ENCODE data around the gene SERTAD3. TPM values are rescaled to one million over a fixed set of nuclear protein-coding genes. Genes with fewer than 3 reads are reported as not detected.
"Not testable (repeated sequence)": the region's sequence is repeated elsewhere in the genome, so short reads cannot be mapped to it uniquely, and the experiment has no call there.

SERTAD3 gene
- total RNA-seq, 1 donor from 2014 or later: 33.7 TPM

DNA sequence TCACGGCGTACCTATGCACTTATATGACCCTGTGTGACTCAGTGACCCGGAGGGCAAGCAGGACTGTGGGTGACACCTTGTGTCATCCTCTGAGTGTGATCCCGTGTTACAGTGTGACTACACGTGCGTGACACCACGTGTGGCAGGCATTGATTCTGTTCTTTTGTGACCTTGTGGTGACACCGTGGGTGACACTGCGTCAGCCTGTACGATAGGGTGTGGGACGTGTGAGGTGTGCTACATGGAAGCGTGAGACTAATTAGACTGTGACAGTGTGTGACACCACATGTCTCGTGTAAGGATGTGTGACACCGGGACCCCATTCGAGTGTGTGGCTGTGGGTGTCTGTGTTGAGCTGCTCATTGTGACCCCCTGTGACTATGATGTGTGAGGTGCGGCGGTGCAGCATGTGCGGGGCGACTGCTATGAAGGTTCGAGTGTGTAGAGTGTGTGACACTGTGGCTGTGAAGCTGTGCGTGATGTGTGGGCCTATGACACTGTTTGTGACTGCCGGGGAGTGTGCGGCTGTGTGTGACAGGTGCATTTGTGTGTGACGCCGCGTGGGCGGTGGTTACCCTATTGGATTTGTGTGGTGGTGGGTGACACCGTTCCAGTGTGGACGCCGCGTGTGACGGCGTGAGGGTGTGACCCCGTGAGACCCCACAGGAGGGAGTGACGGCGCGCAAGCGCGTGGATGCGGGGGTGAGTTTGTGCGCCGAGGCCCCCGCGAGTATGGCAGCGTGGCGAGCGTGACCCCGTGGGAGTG is 22.3 kb upstream of the SERTAD3 start:
- Mint-ChIP-seq H3K4me3 (peak overlapping the region; percentile 88), H3K9me3 (no peaks in the 10 kb centered on the region), H3K4me1 (ENCODE audit: unreplicated experiment) (peaks cover 13% of the 10 kb centered on the region), H3K27me3 (peaks cover 30% of the 10 kb centered on the region), H3K36me3 (peaks cover 5% of the 10 kb centered on the region), H3K27ac (peak overlapping the region; percentile 90)
- TF ChIP-seq, protein P1, sequence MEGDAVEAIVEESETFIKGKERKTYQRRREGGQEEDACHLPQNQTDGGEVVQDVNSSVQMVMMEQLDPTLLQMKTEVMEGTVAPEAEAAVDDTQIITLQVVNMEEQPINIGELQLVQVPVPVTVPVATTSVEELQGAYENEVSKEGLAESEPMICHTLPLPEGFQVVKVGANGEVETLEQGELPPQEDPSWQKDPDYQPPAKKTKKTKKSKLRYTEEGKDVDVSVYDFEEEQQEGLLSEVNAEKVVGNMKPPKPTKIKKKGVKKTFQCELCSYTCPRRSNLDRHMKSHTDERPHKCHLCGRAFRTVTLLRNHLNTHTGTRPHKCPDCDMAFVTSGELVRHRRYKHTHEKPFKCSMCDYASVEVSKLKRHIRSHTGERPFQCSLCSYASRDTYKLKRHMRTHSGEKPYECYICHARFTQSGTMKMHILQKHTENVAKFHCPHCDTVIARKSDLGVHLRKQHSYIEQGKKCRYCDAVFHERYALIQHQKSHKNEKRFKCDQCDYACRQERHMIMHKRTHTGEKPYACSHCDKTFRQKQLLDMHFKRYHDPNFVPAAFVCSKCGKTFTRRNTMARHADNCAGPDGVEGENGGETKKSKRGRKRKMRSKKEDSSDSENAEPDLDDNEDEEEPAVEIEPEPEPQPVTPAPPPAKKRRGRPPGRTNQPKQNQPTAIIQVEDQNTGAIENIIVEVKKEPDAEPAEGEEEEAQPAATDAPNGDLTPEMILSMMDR (conservative IDR thresholded peaks at IDR 0.05): no peak
- DNase-seq (ENCODE audit: extremely low spot score, unreplicated experiment): no peak

DNA sequence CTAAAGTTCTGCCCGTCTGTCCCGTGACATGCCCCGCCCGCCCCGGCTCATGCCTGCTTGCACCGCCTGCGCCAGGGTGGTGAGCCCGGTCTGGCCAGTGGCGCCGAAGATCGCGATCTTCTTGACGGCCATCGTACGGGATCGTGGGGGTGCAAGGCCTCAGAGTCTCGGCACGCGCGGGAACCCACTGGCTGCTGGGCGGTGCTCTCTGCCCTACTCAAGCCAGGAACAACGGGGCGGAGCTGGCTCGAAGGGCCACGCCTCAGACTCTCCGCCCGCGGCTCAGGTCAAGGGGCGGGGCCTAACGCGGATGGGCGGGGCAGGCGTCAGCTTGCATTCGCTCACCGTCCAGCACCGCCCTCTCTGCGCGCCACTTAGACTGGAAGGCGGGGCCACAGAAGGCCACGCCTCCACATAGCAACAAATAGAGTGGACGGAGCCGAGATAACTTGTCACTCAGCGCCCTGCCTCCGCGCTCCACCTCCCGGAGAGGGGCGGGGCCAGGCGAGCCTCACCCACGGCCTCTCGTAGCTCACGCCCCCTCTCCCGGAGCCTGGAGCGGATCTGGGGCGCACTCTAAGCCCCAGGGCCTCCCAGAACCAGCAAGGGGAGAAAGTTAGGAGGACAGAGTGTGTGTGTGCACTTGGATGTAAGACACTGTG is 21.6 kb upstream of the SERTAD3 start, which contains the start of gene BLVRB:
TSS of gene BLVRB (minus strand) at position 189 of the 662 bp plus-strand sequence. CDS start at position 132, 57 bp downstream.
- DNase-seq (ENCODE audit: extremely low spot score, unreplicated experiment): peak; percentile 99
- Mint-ChIP-seq H3K4me3 (peak within 1 kb of the TSS; percentile 88), H3K27ac (peak within 1 kb of the TSS; percentile 90), H3K27me3 (peaks cover 30% of the 10 kb centered on the region), H3K36me3 (peaks cover 5% of the 10 kb centered on the region), H3K4me1 (ENCODE audit: unreplicated experiment) (peaks cover 13% of the 10 kb centered on the region), H3K9me3 (no peaks in the 10 kb centered on the region)
- TF ChIP-seq, protein P1 (conservative IDR thresholded peaks at IDR 0.05): no peak

DNA sequence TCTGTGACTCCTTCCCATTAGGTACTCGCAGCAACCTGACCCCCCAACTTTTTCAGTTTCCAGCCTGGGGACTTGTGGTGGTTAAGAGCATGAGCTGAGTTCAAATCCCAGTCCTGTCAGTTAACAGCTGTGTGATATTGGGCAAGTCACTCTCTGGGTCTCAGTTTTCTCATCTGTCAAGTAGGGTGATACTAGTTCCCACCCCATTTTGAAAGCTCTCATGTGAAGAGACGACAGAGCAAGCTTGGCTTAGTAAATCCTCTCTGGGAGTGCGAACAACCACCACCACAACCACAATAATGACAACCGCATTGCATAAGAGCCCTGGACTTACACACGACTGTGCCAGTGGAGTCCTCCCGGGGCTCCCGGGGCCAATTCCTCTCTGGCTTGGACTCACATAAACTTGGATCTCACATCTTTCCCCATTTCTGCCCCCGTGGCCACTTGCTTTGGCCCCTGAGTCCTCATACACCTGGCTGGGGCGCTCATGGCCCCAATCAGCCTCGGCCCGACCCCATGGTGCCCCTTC is 21.0 kb upstream of the SERTAD3 start:
- no peak for DNase-seq (ENCODE audit: extremely low spot score, unreplicated experiment)
- H3K36me3 Mint-ChIP-seq: peaks cover 5% of the 10 kb centered on the region
- TF ChIP-seq, protein P1 (conservative IDR thresholded peaks at IDR 0.05): no peak
- H3K9me3 Mint-ChIP-seq: no peaks in the 10 kb centered on the region
- peaks cover 13% of the 10 kb centered on the region for H3K4me1 Mint-ChIP-seq (ENCODE audit: unreplicated experiment)
- peak overlapping the region; percentile 88 for H3K4me3 Mint-ChIP-seq
- H3K27me3 Mint-ChIP-seq: peaks cover 30% of the 10 kb centered on the region
- H3K27ac Mint-ChIP-seq: peak overlapping the region; percentile 90

DNA sequence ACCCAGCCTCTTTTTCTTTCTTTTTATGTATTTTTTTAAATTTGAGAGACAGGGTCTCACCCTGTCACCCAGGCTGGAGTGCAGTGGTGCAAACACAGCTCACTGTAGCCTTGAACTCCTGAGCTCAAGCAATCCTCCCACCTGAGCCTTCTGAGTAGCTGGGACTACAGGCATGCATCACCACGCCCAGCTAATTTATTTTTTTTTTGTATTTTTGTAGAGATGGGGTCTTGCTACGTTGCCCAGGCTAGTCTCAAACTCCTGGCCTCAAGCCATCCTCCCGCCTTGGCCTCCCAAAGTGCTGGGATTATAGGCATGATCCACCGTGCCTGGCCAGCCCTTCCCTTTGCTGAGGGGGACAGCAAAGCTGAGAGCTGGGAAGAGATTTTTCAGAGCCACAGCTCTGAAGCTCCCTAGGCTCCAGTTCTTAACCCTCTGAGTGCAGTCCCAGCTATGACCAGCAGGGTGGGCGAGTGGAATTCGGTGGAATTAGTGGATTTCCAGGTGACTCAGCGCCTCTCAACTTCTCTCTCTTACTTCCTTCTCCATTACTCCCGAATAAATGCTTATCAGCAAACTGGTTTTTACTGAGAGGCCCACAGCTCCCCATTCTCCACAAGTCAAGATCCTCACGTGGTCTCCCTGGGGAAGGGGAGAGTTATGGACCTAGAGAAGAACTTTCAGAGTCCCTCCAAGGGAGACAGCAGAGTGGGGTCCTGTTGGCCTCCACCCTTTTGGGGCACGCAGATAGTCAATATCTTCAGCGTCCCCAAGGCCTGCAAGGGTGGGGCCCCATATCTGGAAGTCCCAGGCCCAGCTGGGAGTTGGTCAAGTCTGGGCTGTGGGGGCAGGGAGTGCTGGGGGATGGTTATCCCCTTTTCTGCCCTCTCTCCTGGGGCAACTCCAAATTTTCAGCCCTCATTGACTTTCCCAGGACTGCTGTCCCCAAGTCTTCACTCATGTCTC is 20.2 kb upstream of the SERTAD3 start:
- Mint-ChIP-seq H3K4me3 (peak overlapping the region; percentile 88), H3K36me3 (peaks cover 5% of the 10 kb centered on the region), H3K27ac (peak overlapping the region; percentile 90), H3K9me3 (no peaks in the 10 kb centered on the region), H3K4me1 (ENCODE audit: unreplicated experiment) (peaks cover 13% of the 10 kb centered on the region), H3K27me3 (peaks cover 30% of the 10 kb centered on the region)
- peak; percentile 89 for DNase-seq (ENCODE audit: extremely low spot score, unreplicated experiment)
- TF ChIP-seq, protein P1 (conservative IDR thresholded peaks at IDR 0.05): peak; percentile 85

DNA sequence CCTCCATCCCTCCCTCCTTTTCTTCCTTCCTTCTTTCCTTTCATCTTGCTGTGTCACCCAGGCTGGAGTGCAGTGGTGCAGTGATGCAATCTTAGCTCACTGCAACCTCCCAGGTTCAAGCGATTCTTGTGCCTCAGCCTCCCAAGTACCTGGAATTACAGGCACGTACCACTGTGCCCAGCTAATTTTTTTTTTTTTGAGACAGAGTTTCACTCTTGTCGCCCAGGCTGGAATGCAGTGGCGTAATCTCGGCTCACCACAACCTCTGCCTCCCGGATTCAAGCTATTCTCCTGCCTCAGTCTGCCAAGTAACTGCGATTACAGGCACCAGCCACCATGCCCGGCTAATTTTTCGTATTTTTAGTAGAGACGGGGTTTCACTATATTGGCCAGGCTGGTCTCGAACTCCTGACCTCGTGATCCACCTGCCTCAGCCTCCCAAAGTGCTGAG is 19.5 kb upstream of the SERTAD3 start:
- H3K27ac Mint-ChIP-seq; H3K4me3 Mint-ChIP-seq; DNase-seq (ENCODE audit: extremely low spot score, unreplicated experiment); H3K36me3 Mint-ChIP-seq; H3K9me3 Mint-ChIP-seq: not testable (repeated sequence)
- Mint-ChIP-seq H3K4me1 (ENCODE audit: unreplicated experiment) (peaks cover 13% of the 10 kb centered on the region), H3K27me3 (peaks cover 24% of the 10 kb centered on the region)

All from type B pancreatic cell (in vitro differentiated cells).